ENCODE results near the gene GATB.

The GATB gene

GRCh38 chr4:151656058-151656457, 104.7 kb downstream of the GATB start:
- Histone ChIP-seq H3K9me3 (ENCODE audit: control insufficient read depth in 2 of 2, low read length in 2 of 2) (no peaks in the 10 kb centered on the region), H3K4me1 (ENCODE audit: control insufficient read depth, insufficient read depth, low read length) (peaks cover 6% of the 10 kb centered on the region)

GRCh38 chr4:151653548-151653918, 107.3 kb downstream of the GATB start:
- Histone ChIP-seq H3K27me3 (ENCODE audit: control insufficient read depth in 1 of 2, insufficient read depth in 2 of 2, low read length in 2 of 2) (no peaks in the 10 kb centered on the region), H3K4me1 (ENCODE audit: control insufficient read depth, insufficient read depth, low read length) (no peaks in the 10 kb centered on the region), H3K9me3 (ENCODE audit: control insufficient read depth in 2 of 2, low read length in 2 of 2) (no peaks in the 10 kb centered on the region), H3K27ac (ENCODE audit: low read length) (no peak overlapping the region), H3K9ac (ENCODE audit: low read length in 2 of 2) (no peak overlapping the region), H3K4me3 (ENCODE audit: low read length in 2 of 2) (no peak overlapping the region), H3K36me3 (ENCODE audit: control insufficient read depth in 2 of 2, insufficient read depth in 2 of 2, low read length in 2 of 2) (no peaks in the 10 kb centered on the region)

More at GRCh38 chr4:151656058-151656457, 104.7 kb downstream of the GATB start:
- Histone ChIP-seq H3K4me3 (ENCODE audit: low read length in 2 of 2) (no peak overlapping the region), H3K27me3 (ENCODE audit: control insufficient read depth in 1 of 2, insufficient read depth in 2 of 2, low read length in 2 of 2) (no peaks in the 10 kb centered on the region), H3K27ac (ENCODE audit: low read length) (no peak overlapping the region), H3K36me3 (ENCODE audit: control insufficient read depth in 2 of 2, insufficient read depth in 2 of 2, low read length in 2 of 2) (no peaks in the 10 kb centered on the region), H3K9ac (ENCODE audit: low read length in 2 of 2) (no peak overlapping the region)

- H3K9ac ChIP-seq (ENCODE audit: low read length in 2 of 2), result no peak overlapping the region
- H3K4me1 ChIP-seq (ENCODE audit: control insufficient read depth, insufficient read depth, low read length), result no peaks in the 10 kb centered on the region
- H3K9me3 ChIP-seq (ENCODE audit: control insufficient read depth in 2 of 2, low read length in 2 of 2), result no peaks in the 10 kb centered on the region
- H3K27me3 ChIP-seq (ENCODE audit: control insufficient read depth in 1 of 2, insufficient read depth in 2 of 2, low read length in 2 of 2), result no peaks in the 10 kb centered on the region
- H3K27ac ChIP-seq (ENCODE audit: low read length), result no peak overlapping the region
- H3K4me3 ChIP-seq (ENCODE audit: low read length in 2 of 2), result no peak overlapping the region
- H3K36me3 ChIP-seq (ENCODE audit: control insufficient read depth in 2 of 2, insufficient read depth in 2 of 2, low read length in 2 of 2), result no peaks in the 10 kb centered on the region
Measured at GRCh38 chr4:151652841-151653547, 107.8 kb downstream of the GATB start.

- no peaks in the 10 kb centered on the region for H3K9me3 ChIP-seq (ENCODE audit: control insufficient read depth in 2 of 2, low read length in 2 of 2)
- H3K36me3 ChIP-seq (ENCODE audit: control insufficient read depth in 2 of 2, insufficient read depth in 2 of 2, low read length in 2 of 2), result no peaks in the 10 kb centered on the region
- no peak overlapping the region for H3K9ac ChIP-seq (ENCODE audit: low read length in 2 of 2)
- H3K4me3 ChIP-seq (ENCODE audit: low read length in 2 of 2), result no peak overlapping the region
- H3K27ac ChIP-seq (ENCODE audit: low read length), result no peak overlapping the region
- H3K27me3 ChIP-seq (ENCODE audit: control insufficient read depth in 1 of 2, insufficient read depth in 2 of 2, low read length in 2 of 2), result no peaks in the 10 kb centered on the region
- H3K4me1 ChIP-seq (ENCODE audit: control insufficient read depth, insufficient read depth, low read length), result no peaks in the 10 kb centered on the region
Measured at GRCh38 chr4:151651496-151651895, 109.3 kb downstream of the GATB start.

- H3K4me1 ChIP-seq (ENCODE audit: control insufficient read depth, insufficient read depth, low read length), result no peaks in the 10 kb centered on the region
- no peak overlapping the region for H3K4me3 ChIP-seq (ENCODE audit: low read length in 2 of 2)
- H3K9ac ChIP-seq (ENCODE audit: low read length in 2 of 2), result no peak overlapping the region
- no peak overlapping the region for H3K27ac ChIP-seq (ENCODE audit: low read length)
- H3K27me3 ChIP-seq (ENCODE audit: control insufficient read depth in 1 of 2, insufficient read depth in 2 of 2, low read length in 2 of 2), result no peaks in the 10 kb centered on the region
- no peaks in the 10 kb centered on the region for H3K9me3 ChIP-seq (ENCODE audit: control insufficient read depth in 2 of 2, low read length in 2 of 2)
- H3K36me3 ChIP-seq (ENCODE audit: control insufficient read depth in 2 of 2, insufficient read depth in 2 of 2, low read length in 2 of 2), result no peaks in the 10 kb centered on the region
Measured at GRCh38 chr4:151649479-151649878, 111.3 kb downstream of the GATB start.

GRCh38 chr4:151646322-151646721, 114.5 kb downstream of the GATB start:
- Histone ChIP-seq H3K9ac (ENCODE audit: low read length in 2 of 2) (no peak overlapping the region), H3K9me3 (ENCODE audit: control insufficient read depth in 2 of 2, low read length in 2 of 2) (no peaks in the 10 kb centered on the region), H3K27me3 (ENCODE audit: control insufficient read depth in 1 of 2, insufficient read depth in 2 of 2, low read length in 2 of 2) (no peaks in the 10 kb centered on the region), H3K4me1 (ENCODE audit: control insufficient read depth, insufficient read depth, low read length) (no peaks in the 10 kb centered on the region), H3K27ac (ENCODE audit: low read length) (no peak overlapping the region), H3K36me3 (ENCODE audit: control insufficient read depth in 2 of 2, insufficient read depth in 2 of 2, low read length in 2 of 2) (no peaks in the 10 kb centered on the region), H3K4me3 (ENCODE audit: low read length in 2 of 2) (no peak overlapping the region)

GRCh38 chr4:151644622-151645021, 116.2 kb downstream of the GATB start:
- Histone ChIP-seq H3K4me1 (ENCODE audit: control insufficient read depth, insufficient read depth, low read length) (no peaks in the 10 kb centered on the region), H3K27ac (ENCODE audit: low read length) (no peak overlapping the region), H3K9me3 (ENCODE audit: control insufficient read depth in 2 of 2, low read length in 2 of 2) (no peaks in the 10 kb centered on the region), H3K36me3 (ENCODE audit: control insufficient read depth in 2 of 2, insufficient read depth in 2 of 2, low read length in 2 of 2) (no peaks in the 10 kb centered on the region), H3K4me3 (ENCODE audit: low read length in 2 of 2) (no peak overlapping the region), H3K27me3 (ENCODE audit: control insufficient read depth in 1 of 2, insufficient read depth in 2 of 2, low read length in 2 of 2) (no peaks in the 10 kb centered on the region), H3K9ac (ENCODE audit: low read length in 2 of 2) (no peak overlapping the region)

- H3K9me3 ChIP-seq (ENCODE audit: control insufficient read depth in 2 of 2, low read length in 2 of 2), result no peaks in the 10 kb centered on the region
- H3K36me3 ChIP-seq (ENCODE audit: control insufficient read depth in 2 of 2, insufficient read depth in 2 of 2, low read length in 2 of 2), result no peaks in the 10 kb centered on the region
- H3K27ac ChIP-seq (ENCODE audit: low read length), result no peak overlapping the region
- no peaks in the 10 kb centered on the region for H3K4me1 ChIP-seq (ENCODE audit: control insufficient read depth, insufficient read depth, low read length)
- H3K4me3 ChIP-seq (ENCODE audit: low read length in 2 of 2), result no peak overlapping the region
- no peak overlapping the region for H3K9ac ChIP-seq (ENCODE audit: low read length in 2 of 2)
- no peaks in the 10 kb centered on the region for H3K27me3 ChIP-seq (ENCODE audit: control insufficient read depth in 1 of 2, insufficient read depth in 2 of 2, low read length in 2 of 2)
Measured at GRCh38 chr4:151643564-151643963, 117.2 kb downstream of the GATB start.

- no peaks in the 10 kb centered on the region for H3K36me3 ChIP-seq (ENCODE audit: control insufficient read depth in 2 of 2, insufficient read depth in 2 of 2, low read length in 2 of 2)
- H3K27ac ChIP-seq (ENCODE audit: low read length), result no peak overlapping the region
- no peaks in the 10 kb centered on the region for H3K4me1 ChIP-seq (ENCODE audit: control insufficient read depth, insufficient read depth, low read length)
- no peaks in the 10 kb centered on the region for H3K27me3 ChIP-seq (ENCODE audit: control insufficient read depth in 1 of 2, insufficient read depth in 2 of 2, low read length in 2 of 2)
- no peak overlapping the region for H3K9ac ChIP-seq (ENCODE audit: low read length in 2 of 2)
- H3K4me3 ChIP-seq (ENCODE audit: low read length in 2 of 2), result no peak overlapping the region
- H3K9me3 ChIP-seq (ENCODE audit: control insufficient read depth in 2 of 2, low read length in 2 of 2), result no peaks in the 10 kb centered on the region
Measured at GRCh38 chr4:151641983-151642382, 118.8 kb downstream of the GATB start.

GRCh38 chr4:151641167-151641566, 119.6 kb downstream of the GATB start:
- Histone ChIP-seq H3K9me3 (ENCODE audit: control insufficient read depth in 2 of 2, low read length in 2 of 2) (no peaks in the 10 kb centered on the region), H3K9ac (ENCODE audit: low read length in 2 of 2) (no peak overlapping the region), H3K4me3 (ENCODE audit: low read length in 2 of 2) (no peak overlapping the region), H3K4me1 (ENCODE audit: control insufficient read depth, insufficient read depth, low read length) (no peaks in the 10 kb centered on the region), H3K27ac (ENCODE audit: low read length) (no peak overlapping the region), H3K36me3 (ENCODE audit: control insufficient read depth in 2 of 2, insufficient read depth in 2 of 2, low read length in 2 of 2) (no peaks in the 10 kb centered on the region), H3K27me3 (ENCODE audit: control insufficient read depth in 1 of 2, insufficient read depth in 2 of 2, low read length in 2 of 2) (no peaks in the 10 kb centered on the region)

GRCh38 chr4:151640381-151640780, 120.4 kb downstream of the GATB start:
- Histone ChIP-seq H3K4me1 (ENCODE audit: control insufficient read depth, insufficient read depth, low read length) (no peaks in the 10 kb centered on the region), H3K27ac (ENCODE audit: low read length) (no peak overlapping the region), H3K4me3 (ENCODE audit: low read length in 2 of 2) (no peak overlapping the region), H3K9ac (ENCODE audit: low read length in 2 of 2) (no peak overlapping the region), H3K36me3 (ENCODE audit: control insufficient read depth in 2 of 2, insufficient read depth in 2 of 2, low read length in 2 of 2) (no peaks in the 10 kb centered on the region), H3K27me3 (ENCODE audit: control insufficient read depth in 1 of 2, insufficient read depth in 2 of 2, low read length in 2 of 2) (no peaks in the 10 kb centered on the region), H3K9me3 (ENCODE audit: control insufficient read depth in 2 of 2, low read length in 2 of 2) (no peaks in the 10 kb centered on the region)

Data from stomach smooth muscle (tissue), 2 donors.